Tibial artery (tissue), 4 donors: ENCODE results near the gene BRMS1L.
A peak's percentile ranks its signal among the peaks of the same experiment; 100 is the strongest.
"Not testable (repeated sequence)": the region's sequence is repeated elsewhere in the genome, so short reads cannot be mapped to it uniquely, and the experiment has no call there.

Experiments used
- DNase-seq, 2 donors: peaks; one replicate each; pipeline ENCODE4 v3.0.0-alpha.2; 2019
- H3K27ac ChIP-seq, 2 donors: fragments of 200-600 bp; sonication (generic) in 1 of 2; 1 replicate in 1 of 2; 2 replicates in 1 of 2; pipeline ENCODE4 v1.5.1; 2018 to 2019; ENCODE audit warnings: mild to moderate bottlenecking in 1 of 2
- H3K27me3 ChIP-seq, 2 donors: fragments of 200-600 bp; sonication (generic) in 1 of 2; one replicate each; pipeline versions ENCODE4 v1.5.1 to v1.6.0; 2016 to 2019
- H3K36me3 ChIP-seq, 3 donors: fragments of 200-600 bp; sonication (generic) in 2 of 3; one replicate each; pipeline ENCODE4 v1.5.1; 2016 to 2019; ENCODE audit warnings: mild to moderate bottlenecking in 2 of 3
- H3K4me1 ChIP-seq, 4 donors: fragments of 200-600 bp; sonication (generic) in 2 of 4; 1 replicate in 3 of 4; 2 replicates in 1 of 4; pipeline ENCODE4 v1.5.1; 2016 to 2019
- H3K4me3 ChIP-seq, 2 donors: fragments of 200-600 bp; sonication (generic) in 1 of 2; 1 replicate in 1 of 2; 2 replicates in 1 of 2; pipeline ENCODE4 v1.5.1; 2018 to 2019; ENCODE audit warnings: mild to moderate bottlenecking in 2 of 2
- H3K9me3 ChIP-seq, 3 donors: fragments of 200-600 bp; sonication (generic) in 1 of 3; one replicate each; pipeline ENCODE4 v1.5.1; 2016 to 2019
- CTCF ChIP-seq, 2 experiments: fragments of 200-600 bp in 1 of 2; fragments of 450-650 bp in 1 of 2; IDR thresholded peaks; one replicate each; pipeline ENCODE4 v1.5.1; 2017 to 2019; ENCODE audit warnings: antibody characterized with exemption in 2 of 2, mild to moderate bottlenecking in 1 of 2, moderate library complexity in 1 of 2
- intact Hi-C: fragments of 100-400 bp; cut with DNase I; formaldehyde crosslinking; loops from one replicate; pipeline ENCODE4 v1.15.0; 2023; ENCODE audit warnings: low total_unique reads

BRMS1L gene

GRCh38 chr14:35819591-35820540 lies 6.3 kb upstream of the BRMS1L start:
- H3K9me3 ChIP-seq, result no peaks in the 10 kb centered on the region
- H3K27me3 ChIP-seq, result no peaks in the 10 kb centered on the region
- H3K4me1 ChIP-seq, result no peaks in the 10 kb centered on the region
- no peak overlapping the region for H3K4me3 ChIP-seq
- no peak for TF ChIP-seq CTCF (IDR thresholded peaks at IDR 0.05)
- no peaks in the 10 kb centered on the region for H3K36me3 ChIP-seq
- no peak for DNase-seq
- intact Hi-C loops, result no loop called here
- H3K27ac ChIP-seq, result no peak overlapping the region

GRCh38 chr14:35821564-35822411 lies 4.3 kb upstream of the BRMS1L start:
- intact Hi-C loops, result no loop called here

GRCh38 chr14:35822501-35822900 lies 3.6 kb upstream of the BRMS1L start:
- Histone ChIP-seq H3K9me3 (no peaks in the 10 kb centered on the region), H3K27me3 (no peaks in the 10 kb centered on the region), H3K4me1 (peaks cover 0 to 6% (median 5%) of the 10 kb centered on the region in 4 donors), H3K36me3 (no peaks in the 10 kb centered on the region), H3K27ac (no peak overlapping the region), H3K4me3 (no peak overlapping the region)
- no peak for TF ChIP-seq CTCF (IDR thresholded peaks at IDR 0.05)
- no peak for DNase-seq
- intact Hi-C loops, result no loop called here

More at GRCh38 chr14:35821564-35822411, 4.3 kb upstream of the BRMS1L start:
- peak; percentile 33 to 65 for TF ChIP-seq CTCF (IDR thresholded peaks at IDR 0.05)
- DNase-seq, result no peak
- no peaks in the 10 kb centered on the region for H3K9me3 ChIP-seq
- no peaks in the 10 kb centered on the region for H3K36me3 ChIP-seq
- H3K4me3 ChIP-seq, result no peak overlapping the region
- H3K27ac ChIP-seq, result no peak overlapping the region
- no peaks in the 10 kb centered on the region for H3K27me3 ChIP-seq
- H3K4me1 ChIP-seq, result no peaks in the 10 kb centered on the region

- peak overlapping the region in 1 of 2 donors; percentile 74 for H3K4me3 ChIP-seq
- DNase-seq, H3K36me3 ChIP-seq, H3K27ac ChIP-seq, H3K27me3 ChIP-seq, H3K9me3 ChIP-seq, intact Hi-C loops: not testable (repeated sequence)
- peaks cover 0 to 12% (median 9%) of the 10 kb centered on the region in 4 donors for H3K4me1 ChIP-seq
Measured at GRCh38 chr14:35824446-35825165, 1.5 kb upstream of the BRMS1L start.

GRCh38 chr14:35825968-35826217 lies 245 bp upstream of the BRMS1L start:
- Histone ChIP-seq H3K27ac (peak overlapping the region; percentile 95 to 98), H3K4me3 (peak overlapping the region; percentile 74 to 87), H3K27me3 (no peaks in the 10 kb centered on the region), H3K9me3 (no peaks in the 10 kb centered on the region), H3K4me1 (peaks cover 0 to 12% (median 9%) of the 10 kb centered on the region in 4 donors), H3K36me3 (no peaks in the 10 kb centered on the region)
- no peak for TF ChIP-seq CTCF (IDR thresholded peaks at IDR 0.05)
- intact Hi-C loops, result no loop called here
- no peak for DNase-seq
